Adrenal gland (tissue), 12 donors: Measurements from ENCODE around the gene EDNRB. TPM values are rescaled to one million over a fixed set of nuclear protein-coding genes. Genes with fewer than 3 reads are reported as not detected.

Experiments used
- DNase-seq, 7 donors: peaks; one replicate each; pipeline ENCODE4 v3.0.0-alpha.2; 2019 to 2020
- H3K27ac ChIP-seq, 5 donors: fragments of 200-600 bp; sonication (generic) in 4 of 5; 1 replicate in 3 of 5; 2 replicates in 2 of 5; pipeline versions ENCODE4 v1.5.1 to v1.8.0; 2016 to 2020; ENCODE audit warnings: mild to moderate bottlenecking in 1 of 5
- H3K27me3 ChIP-seq: fragments of 200-600 bp; 2 replicates; pipeline ENCODE4 v1.8.0; 2021
- H3K36me3 ChIP-seq, 2 donors: fragments of 200-600 bp; replicated peaks in 1 of 2; 1 replicate in 1 of 2; 2 replicates in 1 of 2; pipeline versions ENCODE4 v1.5.1 to v1.8.0; 2018 to 2022
- H3K4me1 ChIP-seq, 2 donors: fragments of 200-600 bp; replicated peaks in 1 of 2; 1 replicate in 1 of 2; 2 replicates in 1 of 2; pipeline versions ENCODE4 v1.5.1 to v1.8.0; 2018 to 2021
- H3K4me3 ChIP-seq, 4 donors: fragments of 200-600 bp; sonication (generic) in 3 of 4; one replicate each; pipeline ENCODE4 v1.5.1; 2016 to 2018
- H3K9me3 ChIP-seq, 3 donors: fragments of 200-600 bp; sonication (generic) in 1 of 3; replicated peaks in 1 of 3; 1 replicate in 2 of 3; 2 replicates in 1 of 3; pipeline versions ENCODE4 v1.5.1 to v1.8.0; 2016 to 2021
- POLR2A ChIP-seq, 2 donors: fragments of 450-650 bp; IDR thresholded peaks; one replicate each; pipeline ENCODE4 v1.6.1; 2017; ENCODE audit warnings: antibody characterized with exemption in 2 of 2, mild to moderate bottlenecking in 2 of 2, moderate library complexity in 1 of 2
- WGBS, 4 donors: extraction: QIAGEN DNeasy Blood & Tissue Kit in 2 of 4; methylation state at CpG; one replicate each; pipeline versions ENCODE4 v1.1.5 to v1.1.7; 2013 to 2017; 5-methylcytosine and 5-hydroxymethylcytosine counted together
- intact Hi-C, 2 donors: fragments of 100-400 bp; cut with DNase I; formaldehyde crosslinking; loops; one replicate each; pipeline versions ENCODE4 v1.14.1 to v1.15.0; 2022 to 2023
- polyA plus RNA-seq, 3 donors: library from polyadenylated mRNA; stranded (reverse); fragments of 200-250 nt in 2 of 3; fragments of 350-450 nt in 1 of 3; fragmentation: Illumina TruSeq in 1 of 3; extraction: RNeasy Lipid Tissue Mini Kit (QIAGEN cat#74804) in 1 of 3; gene quantifications; one replicate each; pipeline ENCODE4 v1.2.3, GENCODE V29; 2013 to 2014
- total RNA-seq, 9 donors: library from RNA; depleted of rRNA in 4 of 9; stranded (reverse); fragments of >200 nt in 4 of 9; fragments of 120-200 nt in 1 of 9; fragmentation: NEBNext Ultra II Directional in 1 of 9; extraction: Animal tissue kit (Norgen Biotek cat#: 25700) in 1 of 9; gene quantifications; one replicate each; pipeline versions ENCODE4 v1.1.0 to v1.2.4, GENCODE V29; 2013 to 2023
- TF ChIP-seq, protein P1 (sequence below), 6 experiments: fragments of 450-650 bp in 4 of 6; fragments of 200-600 bp in 2 of 6; sonication (generic) in 1 of 6; IDR thresholded peaks; 1 replicate in 5 of 6; 2 replicates in 1 of 6; pipeline versions ENCODE4 v1.5.1 to v1.8.0; 2016 to 2021; ENCODE audit warnings: antibody characterized with exemption in 6 of 6, mild to moderate bottlenecking in 2 of 6, moderate library complexity in 1 of 6
- donor health status: healthy with polysubstance abuse.
- donor health status: Bipolar disorder and iron deficiency.
- donor health status: DM: yes; HTN: yes; CAD: no.
- donor health status: DM: no; HTN: no; CAD: no.
- donor health status: DM: no; HTN: no; CAD: no.
- donor health status: DM: yes; HTN: yes; CAD: no.

The EDNRB gene
- total and polyA plus RNA-seq, 12 donors, result 14.0 to 216 (median 91.5) TPM

DNA sequence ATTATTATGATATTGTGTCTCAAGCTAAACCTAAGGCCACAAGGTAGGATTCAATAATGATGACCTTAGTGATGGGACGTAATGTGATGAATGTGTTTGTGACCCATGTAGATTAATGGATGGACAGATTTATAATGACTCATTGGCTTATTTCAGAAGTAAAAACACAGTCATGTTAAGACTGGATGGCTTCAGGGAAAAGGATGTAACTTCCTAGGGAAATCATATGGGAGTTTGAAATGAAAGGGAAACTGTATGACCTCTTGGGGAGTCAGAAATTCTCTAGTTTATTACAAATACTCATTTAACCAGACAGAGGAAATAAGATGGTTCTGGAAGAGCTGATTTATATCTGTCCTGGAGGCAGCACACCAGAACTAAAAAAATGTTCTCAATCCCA, 2.9 kb downstream of the EDNRB start:
- Histone ChIP-seq H3K27me3 (no peaks in the 10 kb centered on the region), H3K36me3 (no peaks in the 10 kb centered on the region), H3K4me3 (peak overlapping the region in 1 of 4 donors; percentile 69), H3K4me1 (peaks cover 0 to under 1% of the 10 kb centered on the region in 2 donors), H3K9me3 (no peaks in the 10 kb centered on the region), H3K27ac (peak overlapping the region in 4 of 5 donors; percentile 1 to 75 (median 35))
- WGBS, 4 donors, result 40 to 61% (median 55%) methylated on average over 1 of the region's 1 CpG
- TF ChIP-seq, protein P1, sequence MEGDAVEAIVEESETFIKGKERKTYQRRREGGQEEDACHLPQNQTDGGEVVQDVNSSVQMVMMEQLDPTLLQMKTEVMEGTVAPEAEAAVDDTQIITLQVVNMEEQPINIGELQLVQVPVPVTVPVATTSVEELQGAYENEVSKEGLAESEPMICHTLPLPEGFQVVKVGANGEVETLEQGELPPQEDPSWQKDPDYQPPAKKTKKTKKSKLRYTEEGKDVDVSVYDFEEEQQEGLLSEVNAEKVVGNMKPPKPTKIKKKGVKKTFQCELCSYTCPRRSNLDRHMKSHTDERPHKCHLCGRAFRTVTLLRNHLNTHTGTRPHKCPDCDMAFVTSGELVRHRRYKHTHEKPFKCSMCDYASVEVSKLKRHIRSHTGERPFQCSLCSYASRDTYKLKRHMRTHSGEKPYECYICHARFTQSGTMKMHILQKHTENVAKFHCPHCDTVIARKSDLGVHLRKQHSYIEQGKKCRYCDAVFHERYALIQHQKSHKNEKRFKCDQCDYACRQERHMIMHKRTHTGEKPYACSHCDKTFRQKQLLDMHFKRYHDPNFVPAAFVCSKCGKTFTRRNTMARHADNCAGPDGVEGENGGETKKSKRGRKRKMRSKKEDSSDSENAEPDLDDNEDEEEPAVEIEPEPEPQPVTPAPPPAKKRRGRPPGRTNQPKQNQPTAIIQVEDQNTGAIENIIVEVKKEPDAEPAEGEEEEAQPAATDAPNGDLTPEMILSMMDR (IDR thresholded peaks at IDR 0.05), result no peak
- no peak for TF ChIP-seq POLR2A (IDR thresholded peaks at IDR 0.05)
- intact Hi-C loops, result no loop called here
- DNase-seq, result no peak

DNA sequence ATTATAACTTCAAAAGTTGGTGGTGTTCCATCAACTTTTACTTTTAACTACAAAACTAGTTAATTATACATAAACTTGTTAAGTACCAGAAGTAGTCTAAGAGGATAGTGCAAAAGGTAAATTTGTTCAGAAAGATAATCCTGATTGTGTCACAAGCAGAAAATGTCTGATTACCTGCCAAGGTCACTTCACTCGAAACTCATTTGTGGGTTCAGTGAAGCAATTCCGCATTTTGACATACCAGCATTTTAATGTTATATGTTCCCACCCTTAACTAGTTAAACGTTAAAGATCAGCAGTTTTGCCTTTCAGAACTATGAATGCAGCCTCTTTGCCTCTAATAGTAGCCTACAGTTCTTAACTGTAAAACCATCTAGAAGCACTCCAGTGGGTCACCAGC, 5.6 kb downstream of the EDNRB start:
- DNase-seq, result no peak
- no peaks in the 10 kb centered on the region for H3K36me3 ChIP-seq
- H3K4me3 ChIP-seq, result peak overlapping the region in 1 of 4 donors; percentile 69
- peaks cover 0 to 14% of the 10 kb centered on the region in 2 donors for H3K4me1 ChIP-seq
- H3K27me3 ChIP-seq, result no peaks in the 10 kb centered on the region
- intact Hi-C loops, result no loop called here
- H3K9me3 ChIP-seq, result no peaks in the 10 kb centered on the region
- TF ChIP-seq, protein P1 (IDR thresholded peaks at IDR 0.05), result no peak
- TF ChIP-seq POLR2A (IDR thresholded peaks at IDR 0.05), result no peak
- H3K27ac ChIP-seq, result peak overlapping the region in 1 of 5 donors; percentile 46
- WGBS, 4 donors, result 41 to 55% (median 44%) methylated on average over 3 of the region's 3 CpGs

DNA sequence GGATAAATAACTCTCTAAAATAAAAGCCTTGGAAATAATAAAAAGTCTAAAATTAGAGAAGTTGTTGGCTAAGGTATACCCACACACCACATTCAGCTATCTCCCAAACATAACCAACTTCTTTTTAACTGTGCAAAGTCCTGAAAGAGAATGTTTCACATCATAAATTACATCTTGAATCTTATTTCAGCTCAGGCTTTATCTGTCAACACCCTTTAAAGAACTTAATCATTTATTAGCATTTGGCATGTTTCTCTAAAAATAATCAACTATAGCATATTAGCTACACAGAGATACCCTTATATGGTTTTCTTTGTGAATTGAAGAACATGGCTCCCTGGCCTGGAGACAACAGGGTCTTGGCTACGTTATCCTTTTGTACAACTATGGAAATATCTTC, 6.9 kb downstream of the EDNRB start:
- intact Hi-C loops, result no loop called here
- peak overlapping the region in 1 of 4 donors; percentile 69 for H3K4me3 ChIP-seq
- H3K9me3 ChIP-seq, result no peaks in the 10 kb centered on the region
- H3K27me3 ChIP-seq, result no peaks in the 10 kb centered on the region
- peak overlapping the region in 1 of 5 donors; percentile 47 for H3K27ac ChIP-seq
- no peak for DNase-seq
- H3K4me1 ChIP-seq, result peaks cover 0 to 14% of the 10 kb centered on the region in 2 donors
- 48 to 56% (median 52%) methylated on average over 1 of the region's 1 CpG for WGBS, 4 donors
- TF ChIP-seq, protein P1 (IDR thresholded peaks at IDR 0.05), result no peak
- TF ChIP-seq POLR2A (IDR thresholded peaks at IDR 0.05), result no peak
- H3K36me3 ChIP-seq, result no peaks in the 10 kb centered on the region

DNA sequence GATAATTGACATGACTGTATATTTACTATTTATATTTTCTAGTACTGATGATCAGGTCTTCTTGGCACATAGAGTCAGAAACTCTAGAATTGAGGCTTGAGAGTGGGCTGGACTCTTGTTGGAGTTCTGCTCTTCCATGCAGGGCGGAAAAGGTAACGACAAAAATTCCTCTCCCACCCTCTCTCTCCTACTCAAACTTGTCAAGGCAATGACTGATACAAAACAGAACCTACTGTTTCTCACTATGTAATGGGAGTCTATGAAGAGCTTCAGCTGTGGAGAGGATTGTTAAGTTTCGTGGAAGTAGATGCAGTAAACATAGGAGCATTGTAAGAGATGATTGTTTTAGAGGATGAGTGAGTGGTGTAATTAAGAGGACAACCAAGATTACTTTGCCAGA, 8.8 kb downstream of the EDNRB start:
- WGBS, 4 donors, result 83 to 97% (median 88%) methylated on average over 3 of the region's 3 CpGs
- Histone ChIP-seq H3K4me3 (no peak overlapping the region), H3K4me1 (peaks cover 0 to 14% of the 10 kb centered on the region in 2 donors), H3K9me3 (no peaks in the 10 kb centered on the region), H3K36me3 (no peaks in the 10 kb centered on the region), H3K27me3 (no peaks in the 10 kb centered on the region), H3K27ac (no peak overlapping the region)
- intact Hi-C loops, result no loop called here
- no peak for DNase-seq
- TF ChIP-seq POLR2A (IDR thresholded peaks at IDR 0.05), result no peak
- TF ChIP-seq, protein P1 (IDR thresholded peaks at IDR 0.05), result no peak
